ENCODE data around the gene THSD4. TPM values are rescaled to one million over a fixed set of nuclear protein-coding genes. Genes with fewer than 3 reads are reported as not detected.
A peak's percentile ranks its signal among the peaks of the same experiment; 100 is the strongest.

The THSD4 gene
- total RNA-seq, 4 donors from 2014 or later: 23.0 to 68.5 (median 48.6) TPM

DNA sequence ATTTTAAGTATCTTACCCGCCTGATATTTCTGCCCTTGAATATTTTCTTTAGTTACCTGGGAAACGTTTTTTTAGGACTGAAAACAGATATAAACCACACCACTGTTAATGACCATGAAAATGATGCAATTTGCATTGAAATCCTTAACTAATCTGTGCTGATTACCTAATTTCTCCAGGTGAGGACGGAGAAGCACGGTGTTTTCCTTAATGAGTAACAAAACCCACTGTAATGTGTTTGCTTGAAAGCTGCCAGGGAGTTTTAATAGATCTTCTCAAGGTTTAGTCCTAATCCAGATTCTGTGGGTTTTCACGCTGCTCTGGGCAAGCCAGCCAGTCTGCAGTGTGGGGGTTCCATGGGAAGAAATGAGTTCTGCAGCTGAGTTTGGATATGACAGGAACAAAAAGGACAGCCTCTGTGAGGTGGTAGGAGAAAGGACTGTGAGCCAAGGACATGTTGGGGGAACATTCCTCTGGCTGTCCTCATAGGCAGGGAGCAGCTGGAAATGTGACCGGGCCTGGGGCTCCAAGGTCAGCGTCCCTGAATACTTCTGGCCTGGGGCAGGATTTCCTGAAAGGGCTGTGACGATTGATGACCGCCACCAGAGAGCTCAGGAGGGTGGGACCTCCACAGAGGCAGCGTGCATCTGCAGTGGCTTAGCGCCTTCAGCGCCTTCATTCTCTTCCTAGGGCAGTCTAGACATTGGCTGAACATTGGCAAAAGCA, 18.6 kb downstream of the THSD4 start:
- Histone ChIP-seq H3K27ac (no peak overlapping the region), H3K27me3 (no peaks in the 10 kb centered on the region), H3K36me3 (no peaks in the 10 kb centered on the region), H3K9me3 (no peaks in the 10 kb centered on the region), H3K4me1 (peaks cover 12 to 13% of the 10 kb centered on the region in 2 donors), H3K4me3 (replicated peaks in 1 of 3) (no peak overlapping the region)
- intact Hi-C loops (cut with DNase I): no loop called here
- no peak for TF ChIP-seq POLR2A (IDR thresholded peaks at IDR 0.05)
- TF ChIP-seq, protein P1, sequence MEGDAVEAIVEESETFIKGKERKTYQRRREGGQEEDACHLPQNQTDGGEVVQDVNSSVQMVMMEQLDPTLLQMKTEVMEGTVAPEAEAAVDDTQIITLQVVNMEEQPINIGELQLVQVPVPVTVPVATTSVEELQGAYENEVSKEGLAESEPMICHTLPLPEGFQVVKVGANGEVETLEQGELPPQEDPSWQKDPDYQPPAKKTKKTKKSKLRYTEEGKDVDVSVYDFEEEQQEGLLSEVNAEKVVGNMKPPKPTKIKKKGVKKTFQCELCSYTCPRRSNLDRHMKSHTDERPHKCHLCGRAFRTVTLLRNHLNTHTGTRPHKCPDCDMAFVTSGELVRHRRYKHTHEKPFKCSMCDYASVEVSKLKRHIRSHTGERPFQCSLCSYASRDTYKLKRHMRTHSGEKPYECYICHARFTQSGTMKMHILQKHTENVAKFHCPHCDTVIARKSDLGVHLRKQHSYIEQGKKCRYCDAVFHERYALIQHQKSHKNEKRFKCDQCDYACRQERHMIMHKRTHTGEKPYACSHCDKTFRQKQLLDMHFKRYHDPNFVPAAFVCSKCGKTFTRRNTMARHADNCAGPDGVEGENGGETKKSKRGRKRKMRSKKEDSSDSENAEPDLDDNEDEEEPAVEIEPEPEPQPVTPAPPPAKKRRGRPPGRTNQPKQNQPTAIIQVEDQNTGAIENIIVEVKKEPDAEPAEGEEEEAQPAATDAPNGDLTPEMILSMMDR (IDR thresholded peaks at IDR 0.05): no peak
- 75 to 79% methylated on average over 12 of the region's 12 CpGs for WGBS, 2 donors
- peak in 1 of 2 donors; percentile 17 for DNase-seq

DNA sequence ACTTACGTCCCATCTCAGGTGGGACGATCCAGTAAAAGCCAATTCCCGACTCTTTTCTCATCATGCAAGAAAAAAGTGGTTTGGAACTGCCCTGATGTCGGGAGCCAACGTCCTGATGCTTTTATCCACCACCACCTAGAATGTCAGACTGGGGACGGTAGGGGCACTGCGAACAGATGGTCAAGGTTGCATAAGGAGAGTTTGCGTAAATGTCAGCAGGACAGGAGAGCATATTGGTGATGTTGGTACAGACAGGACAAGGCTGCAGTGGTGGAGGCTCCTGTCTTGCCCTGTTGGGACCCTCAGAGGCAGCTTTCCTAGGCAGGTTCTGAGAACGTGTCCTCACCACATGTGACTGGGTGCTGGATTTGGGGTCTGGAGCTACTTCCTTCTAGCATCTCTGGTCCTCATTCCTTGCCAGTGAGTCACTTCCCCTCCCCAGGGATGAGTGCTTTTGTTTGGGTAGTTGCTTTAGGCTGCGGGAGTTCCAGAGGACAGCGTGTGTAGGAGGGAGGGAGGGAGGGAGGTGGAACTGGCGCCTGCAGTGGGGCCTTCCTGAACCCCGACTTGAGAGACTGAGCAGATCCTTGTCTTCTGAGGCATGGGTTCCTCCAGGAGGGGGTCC, 21.0 kb downstream of the THSD4 start:
- H3K9me3 ChIP-seq: no peaks in the 10 kb centered on the region
- TF ChIP-seq POLR2A (IDR thresholded peaks at IDR 0.05): no peak
- TF ChIP-seq, protein P1 (IDR thresholded peaks at IDR 0.05): no peak
- peaks cover 16 to 19% of the 10 kb centered on the region in 2 donors for H3K4me1 ChIP-seq
- H3K27ac ChIP-seq: peak overlapping the region in 1 of 3 donors; percentile 8
- H3K27me3 ChIP-seq: no peaks in the 10 kb centered on the region
- H3K36me3 ChIP-seq: no peaks in the 10 kb centered on the region
- peak; percentile 27 to 35 for DNase-seq
- 71 to 72% methylated on average over 13 of the region's 13 CpGs for WGBS, 2 donors
- intact Hi-C loops (cut with DNase I): no loop called here
- no peak overlapping the region for H3K4me3 ChIP-seq (replicated peaks in 1 of 3)

- Histone ChIP-seq H3K4me1 (peaks cover 16 to 19% of the 10 kb centered on the region in 2 donors), H3K36me3 (no peaks in the 10 kb centered on the region), H3K9me3 (no peaks in the 10 kb centered on the region), H3K4me3 (replicated peaks in 1 of 3) (no peak overlapping the region), H3K27ac (peak overlapping the region in 1 of 3 donors; percentile 8), H3K27me3 (no peaks in the 10 kb centered on the region)
- DNase-seq: no peak
- intact Hi-C loops (cut with DNase I): no loop called here
- TF ChIP-seq POLR2A (IDR thresholded peaks at IDR 0.05): no peak
- TF ChIP-seq, protein P1 (IDR thresholded peaks at IDR 0.05): no peak
- WGBS, 2 donors: 89 to 94% methylated on average over 10 to 11 of the region's 11 CpGs
These were observed 21.7 kb downstream of the THSD4 start for GRCh38 chr15:71136793-71137518.

DNA sequence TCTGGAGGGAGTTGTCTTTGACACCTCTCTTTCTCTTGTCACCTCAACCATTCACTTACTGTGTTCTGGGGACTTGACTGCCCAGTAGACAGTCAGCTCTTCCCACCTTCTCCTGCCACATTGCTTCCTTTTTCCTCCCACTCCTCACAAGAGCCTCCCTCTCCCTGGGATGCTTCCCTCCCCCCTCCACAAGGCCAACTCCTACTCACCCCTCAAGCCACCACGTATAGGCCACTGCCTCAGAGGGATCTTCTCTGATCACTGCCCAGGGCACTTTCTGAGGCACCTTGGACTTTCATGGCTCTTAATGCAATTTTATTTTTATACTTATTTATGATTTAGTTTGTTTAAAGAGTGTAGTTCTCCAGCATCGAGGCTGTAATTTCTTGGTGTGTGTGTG, 23.2 kb downstream of the THSD4 start:
- intact Hi-C loops (cut with DNase I): no loop called here
- no peak for TF ChIP-seq POLR2A (IDR thresholded peaks at IDR 0.05)
- TF ChIP-seq, protein P1 (IDR thresholded peaks at IDR 0.05): no peak

More for the DNA sequence above, 23.2 kb downstream of the THSD4 start:
- Histone ChIP-seq H3K27ac (no peak overlapping the region), H3K4me1 (peaks cover 16 to 22% of the 10 kb centered on the region in 2 donors), H3K36me3 (no peaks in the 10 kb centered on the region), H3K9me3 (no peaks in the 10 kb centered on the region), H3K27me3 (no peaks in the 10 kb centered on the region), H3K4me3 (replicated peaks in 1 of 3) (no peak overlapping the region)
- 83 to 86% methylated on average over 2 of the region's 2 CpGs for whole genome bisulfite sequencing, 2 donors
- no peak for DNase-seq

Data from thyroid gland (tissue), 4 donors.